OCI-LY3 (cell line): ENCODE data around the gene PLCH2.
"Not testable (repeated sequence)": the region's sequence is repeated elsewhere in the genome, so short reads cannot be mapped to it uniquely, and the experiment has no call there.

Experiments used
- H2AFZ ChIP-seq: fragments of 200-600, 300-600 bp; shearing (Covaris generic); 2 replicates; pipeline ENCODE4 v1.6.0; 2014; ENCODE audit warnings: antibody characterized with exemption, low read depth, low read length
- H3K27ac ChIP-seq: fragments of 200-600, 300-600 bp; sonication (generic); 2 replicates; pipeline ENCODE4 v1.5.1; 2014; ENCODE audit warnings: mild to moderate bottlenecking, low read length, moderate library complexity, mixed read lengths
- H3K27me3 ChIP-seq: fragments of 200-600, 300-600 bp; sonication (generic); 2 replicates; pipeline ENCODE4 v1.6.1; 2014; ENCODE audit warnings: low read depth, low read length, mixed read lengths
- H3K36me3 ChIP-seq: fragments of 200-600, 300-600 bp; sonication (generic); replicated peaks from 2 replicates; pipeline ENCODE3; 2014; ENCODE audit warnings: low read depth, low read length, mixed read lengths
- H3K4me1 ChIP-seq: fragments of 300-600, 200-600 bp; sonication (generic); 2 replicates; pipeline ENCODE4 v1.6.1; 2014; ENCODE audit warnings: low read length, mixed read lengths
- H3K4me2 ChIP-seq: fragments of 200-600, 300-600 bp; sonication (generic); 2 replicates; pipeline ENCODE4 v1.6.1; 2014; ENCODE audit warnings: low read length, mixed read lengths
- H3K4me3 ChIP-seq: fragments of 300-600, 200-600 bp; sonication (generic); 2 replicates; pipeline ENCODE4 v1.5.1; 2014; ENCODE audit warnings: antibody characterized with exemption, mild to moderate bottlenecking, low read length, moderate library complexity
- H3K79me2 ChIP-seq: fragments of 300-600, 200-600 bp; shearing (Covaris generic); 2 replicates; pipeline ENCODE4 v1.6.1; 2014; ENCODE audit warnings: mild to moderate bottlenecking, low read length, mixed read lengths
- H3K9ac ChIP-seq: fragments of 300-600, 200-600 bp; shearing (Covaris generic); 2 replicates; pipeline ENCODE4 v1.6.0; 2014; ENCODE audit warnings: mild to moderate bottlenecking, low read length, moderate library complexity
- H3K9me3 ChIP-seq: fragments of 200-600, 300-600 bp; shearing (Covaris generic); 2 replicates; pipeline ENCODE4 v1.6.1; 2014; ENCODE audit warnings: low read length, mixed read lengths; ENCODE audit not compliant: insufficient read depth
- H4K20me1 ChIP-seq: fragments of 200-600, 300-600 bp; sonication (generic); 2 replicates; pipeline ENCODE4 v1.6.1; 2016; ENCODE audit warnings: low read length, mixed read lengths; ENCODE audit not compliant: insufficient read depth
- CTCF ChIP-seq: fragments of 200-600, 300-600 bp; sonication (generic); IDR thresholded peaks from 2 replicates; pipeline ENCODE4 v1.5.1; 2014; ENCODE audit warnings: antibody characterized with exemption, low read length, low read depth
- EZH2phosphoT487 ChIP-seq: fragments of 200-600 bp; shearing (Covaris generic); IDR thresholded peaks from 2 replicates; pipeline ENCODE4 v1.6.1; 2018; ENCODE audit warnings: antibody characterized with exemption, mixed run types, low read depth

Gene PLCH2

GRCh38 chr1:2458687-2459086 is 17.4 kb upstream of the PLCH2 start:
- H3K36me3 ChIP-seq: no peaks in the 10 kb centered on the region
- H2AFZ ChIP-seq: no peak overlapping the region
- H4K20me1 ChIP-seq: no peaks in the 10 kb centered on the region
- no peak overlapping the region for H3K4me2 ChIP-seq
- H3K9me3 ChIP-seq: no peaks in the 10 kb centered on the region
- H3K4me3 ChIP-seq: no peak overlapping the region
- no peak overlapping the region for H3K9ac ChIP-seq
- no peaks in the 10 kb centered on the region for H3K27me3 ChIP-seq
- no peak for TF ChIP-seq CTCF
- TF ChIP-seq EZH2phosphoT487: no peak
- no peaks in the 10 kb centered on the region for H3K79me2 ChIP-seq
- H3K4me1 ChIP-seq: no peaks in the 10 kb centered on the region
- no peak overlapping the region for H3K27ac ChIP-seq

GRCh38 chr1:2459102-2459753 is 16.9 kb upstream of the PLCH2 start:
- H3K9ac ChIP-seq, H3K27me3 ChIP-seq, H4K20me1 ChIP-seq, H3K79me2 ChIP-seq, H2AFZ ChIP-seq, H3K36me3 ChIP-seq, H3K4me3 ChIP-seq, H3K9me3 ChIP-seq, H3K27ac ChIP-seq, H3K4me1 ChIP-seq, H3K4me2 ChIP-seq: not testable (repeated sequence)

GRCh38 chr1:2459757-2460156 is 16.3 kb upstream of the PLCH2 start:
- H3K9me3 ChIP-seq: no peaks in the 10 kb centered on the region
- no peak overlapping the region for H2AFZ ChIP-seq
- no peak overlapping the region for H3K9ac ChIP-seq
- no peaks in the 10 kb centered on the region for H4K20me1 ChIP-seq
- H3K27ac ChIP-seq: no peak overlapping the region
- H3K36me3 ChIP-seq: no peaks in the 10 kb centered on the region
- no peak overlapping the region for H3K4me2 ChIP-seq
- H3K79me2 ChIP-seq: no peaks in the 10 kb centered on the region
- no peak overlapping the region for H3K4me3 ChIP-seq
- H3K4me1 ChIP-seq: no peaks in the 10 kb centered on the region
- TF ChIP-seq CTCF: no peak
- no peak for TF ChIP-seq EZH2phosphoT487
- H3K27me3 ChIP-seq: no peaks in the 10 kb centered on the region

- H3K9me3 ChIP-seq: no peaks in the 10 kb centered on the region
- no peak overlapping the region for H3K9ac ChIP-seq
- H4K20me1 ChIP-seq: no peaks in the 10 kb centered on the region
- no peak overlapping the region for H3K27ac ChIP-seq
- no peak for TF ChIP-seq EZH2phosphoT487
- TF ChIP-seq CTCF: no peak
- H3K4me1 ChIP-seq: no peaks in the 10 kb centered on the region
- no peaks in the 10 kb centered on the region for H3K36me3 ChIP-seq
- no peaks in the 10 kb centered on the region for H3K27me3 ChIP-seq
- no peaks in the 10 kb centered on the region for H3K79me2 ChIP-seq
- H3K4me2 ChIP-seq: no peak overlapping the region
- no peak overlapping the region for H2AFZ ChIP-seq
- H3K4me3 ChIP-seq: no peak overlapping the region
Measured at GRCh38 chr1:2460203-2460602, 15.9 kb upstream of the PLCH2 start.
